Sigmoid colon (tissue), 3 donors: ENCODE measurements around the gene NUP42.

Source experiments
- POLR2A ChIP-seq, 2 donors: fragments of 450-650 bp; IDR thresholded peaks; one replicate each; pipeline ENCODE4 v1.6.1; 2016; ENCODE audit warnings: antibody characterized with exemption in 2 of 2, mild to moderate bottlenecking in 2 of 2, moderate library complexity in 2 of 2
- TF ChIP-seq, protein P1 (sequence below), 4 experiments: fragments of 450-650 bp in 3 of 4; fragments of 200-600 bp in 1 of 4; IDR thresholded peaks; one replicate each; pipeline ENCODE4 v1.5.1; 2016 to 2019; ENCODE audit warnings: antibody characterized with exemption in 4 of 4, mild to moderate bottlenecking in 3 of 4, moderate library complexity in 2 of 4

- TF ChIP-seq, protein P1, sequence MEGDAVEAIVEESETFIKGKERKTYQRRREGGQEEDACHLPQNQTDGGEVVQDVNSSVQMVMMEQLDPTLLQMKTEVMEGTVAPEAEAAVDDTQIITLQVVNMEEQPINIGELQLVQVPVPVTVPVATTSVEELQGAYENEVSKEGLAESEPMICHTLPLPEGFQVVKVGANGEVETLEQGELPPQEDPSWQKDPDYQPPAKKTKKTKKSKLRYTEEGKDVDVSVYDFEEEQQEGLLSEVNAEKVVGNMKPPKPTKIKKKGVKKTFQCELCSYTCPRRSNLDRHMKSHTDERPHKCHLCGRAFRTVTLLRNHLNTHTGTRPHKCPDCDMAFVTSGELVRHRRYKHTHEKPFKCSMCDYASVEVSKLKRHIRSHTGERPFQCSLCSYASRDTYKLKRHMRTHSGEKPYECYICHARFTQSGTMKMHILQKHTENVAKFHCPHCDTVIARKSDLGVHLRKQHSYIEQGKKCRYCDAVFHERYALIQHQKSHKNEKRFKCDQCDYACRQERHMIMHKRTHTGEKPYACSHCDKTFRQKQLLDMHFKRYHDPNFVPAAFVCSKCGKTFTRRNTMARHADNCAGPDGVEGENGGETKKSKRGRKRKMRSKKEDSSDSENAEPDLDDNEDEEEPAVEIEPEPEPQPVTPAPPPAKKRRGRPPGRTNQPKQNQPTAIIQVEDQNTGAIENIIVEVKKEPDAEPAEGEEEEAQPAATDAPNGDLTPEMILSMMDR (IDR thresholded peaks at IDR 0.05) = no peak
- no peak for TF ChIP-seq POLR2A (IDR thresholded peaks at IDR 0.05)
These were observed 54.0 kb downstream of the NUP42 start for GRCh38 chr7:23235813-23236221.
